Measurements from ENCODE around the gene LCN12.
A peak's percentile ranks its signal among the peaks of the same experiment; 100 is the strongest.

Gene LCN12

DNA sequence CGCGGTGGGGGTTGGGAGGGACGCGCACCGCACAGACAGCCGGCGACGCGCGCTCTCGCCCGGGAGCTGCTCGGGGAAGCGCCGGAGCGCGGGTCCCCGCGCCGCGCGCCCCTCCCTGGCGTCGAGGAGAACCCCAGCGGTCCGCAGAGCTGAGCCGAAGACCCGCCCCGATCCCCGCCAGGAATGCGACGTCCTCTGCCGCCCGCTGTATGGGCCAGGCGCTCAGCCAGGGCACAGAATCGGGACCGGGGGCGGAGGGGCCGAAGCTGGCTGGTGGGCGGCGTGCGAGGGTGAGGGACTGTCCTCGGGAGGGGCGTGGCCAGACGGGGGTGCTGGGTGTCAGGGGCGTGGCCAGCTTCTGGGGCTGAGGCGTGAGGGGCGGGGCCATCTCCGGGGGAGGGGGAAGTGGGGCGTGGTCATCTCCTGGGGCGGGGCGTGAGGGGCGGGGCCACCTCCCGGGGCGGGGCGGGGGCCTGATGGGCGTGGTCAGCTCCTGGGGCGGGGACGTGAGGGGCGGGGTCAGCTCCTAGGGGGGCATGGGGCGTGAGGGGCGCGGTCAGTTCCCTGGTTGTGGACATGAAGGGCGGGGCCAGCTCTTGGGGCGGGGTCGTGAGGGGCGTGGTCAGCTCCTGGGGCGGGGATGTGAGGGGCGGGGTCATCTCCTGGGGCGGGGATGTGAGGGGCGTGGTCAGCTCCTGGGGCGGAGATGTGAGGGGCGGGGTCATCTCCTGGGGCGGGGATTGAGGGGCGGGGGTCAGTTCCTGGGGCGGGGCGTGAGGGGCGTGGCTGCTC lies 26.2 kb downstream of the LCN12 start:
- TF ChIP-seq CTCF (IDR thresholded peaks at IDR 0.05; ENCODE audit: low read depth, low read length) = no peak
- peak overlapping the region; percentile 46 for H3K4me3 ChIP-seq (ENCODE audit: low read depth, low read length)

GRCh38 chr9:136978865-136979544 lies 26.9 kb downstream of the LCN12 start:
- H3K4me3 ChIP-seq (ENCODE audit: low read depth, low read length) = no peak overlapping the region
- no peak for TF ChIP-seq CTCF (IDR thresholded peaks at IDR 0.05; ENCODE audit: low read depth, low read length)

- H3K4me3 ChIP-seq (ENCODE audit: low read depth, low read length) = no peak overlapping the region
- no peak for TF ChIP-seq CTCF (IDR thresholded peaks at IDR 0.05; ENCODE audit: low read depth, low read length)
Observed at GRCh38 chr9:136979769-136980587, 27.9 kb downstream of the LCN12 start.

DNA sequence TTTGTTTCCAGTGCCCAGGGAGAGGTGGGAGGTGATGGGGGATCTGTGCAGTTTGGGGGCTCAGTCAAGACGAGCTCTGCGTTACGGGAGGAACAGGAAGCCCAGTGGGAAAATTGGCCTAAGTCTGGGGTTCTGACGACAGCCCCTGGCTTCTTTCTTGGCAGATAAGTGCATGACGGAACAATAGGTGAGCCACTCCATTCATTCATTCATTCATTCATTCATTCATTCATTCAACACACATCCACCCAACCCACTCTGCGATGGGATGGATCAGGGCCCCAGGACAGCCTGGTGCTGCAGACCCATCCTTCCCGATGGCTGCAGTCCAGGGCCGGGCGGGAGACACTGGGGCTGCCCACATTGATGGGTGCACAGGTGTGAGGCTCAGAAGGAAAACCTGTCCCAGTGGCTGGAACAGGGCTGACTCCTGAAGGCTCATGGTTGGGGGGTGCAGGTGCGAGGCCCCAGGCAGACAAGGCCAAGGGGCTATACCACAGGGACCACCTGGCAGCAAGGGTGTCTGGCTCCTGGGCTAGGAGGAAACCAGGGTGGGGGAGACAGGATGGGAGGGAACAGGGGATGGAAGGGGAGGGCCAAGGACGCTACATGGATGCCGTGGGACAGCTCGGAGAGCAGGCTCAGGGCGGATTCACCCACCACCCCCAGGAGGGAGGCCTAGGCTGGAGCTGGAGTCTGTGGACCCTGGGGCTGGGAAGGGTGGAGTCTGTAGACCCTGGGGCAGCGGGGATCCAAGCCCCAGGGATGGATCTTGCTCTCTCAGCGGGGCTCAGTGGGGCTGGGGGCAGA lies 28.8 kb downstream of the LCN12 start:
- no peak overlapping the region for H3K4me3 ChIP-seq (ENCODE audit: low read depth, low read length)
- TF ChIP-seq CTCF (IDR thresholded peaks at IDR 0.05; ENCODE audit: low read depth, low read length) = no peak

GRCh38 chr9:136981588-136982231 lies 29.6 kb downstream of the LCN12 start:
- TF ChIP-seq CTCF (IDR thresholded peaks at IDR 0.05; ENCODE audit: low read depth, low read length) = no peak
- no peak overlapping the region for H3K4me3 ChIP-seq (ENCODE audit: low read depth, low read length)

- no peak within 1 kb of the TSS for H3K4me3 ChIP-seq (ENCODE audit: low read depth, low read length)
- no peak for TF ChIP-seq CTCF (IDR thresholded peaks at IDR 0.05; ENCODE audit: low read depth, low read length)
Observed at GRCh38 chr9:136982232-136983051, 30.4 kb downstream of the LCN12 start, which contains the start of gene LCNL1. LCNL1 (plus strand) TSS chr9:136982993; CDS start chr9:136983587, 594 bp downstream.
